CD4-positive, alpha-beta memory T cell (primary cell): Measurements from ENCODE around the gene AGTR2. TPM values are rescaled to one million over a fixed set of nuclear protein-coding genes. Genes with fewer than 3 reads are reported as not detected.
"Not testable (repeated sequence)": the region's sequence is repeated elsewhere in the genome, so short reads cannot be mapped to it uniquely, and the experiment has no call there.

Experiments
- CTCF ChIA-PET: fragments of 350-600 bp; sonication (Branson Sonifier 250); formaldehyde crosslinking; loops from one replicate; lab custom pipeline; 2021; ENCODE audit warnings: inconsistent platforms; ENCODE audit not compliant: partially characterized antibody; lab: Charles Lee
- POLR2A ChIA-PET: fragments of 350-600 bp; sonication (Branson Sonifier 250); formaldehyde crosslinking; loops from one replicate; lab custom pipeline; 2021; ENCODE audit not compliant: partially characterized antibody; lab: Charles Lee
- DNase-seq, 5 donors: peaks; one replicate each; pipeline versions ENCODE4 v3.0.0 to v3.0.0-alpha.2; 2020 to 2022; ENCODE audit warnings: mixed read lengths in 1 of 5
- H3K27ac ChIP-seq: one replicate; pipeline ENCODE4 v1.7.0; 2013; ENCODE audit warnings: low read depth, low read length
- H3K27me3 ChIP-seq: 2 replicates; pipeline ENCODE4 v1.7.0; 2013; ENCODE audit warnings: mild to moderate bottlenecking, low read length, moderate library complexity; ENCODE audit not compliant: insufficient read depth
- H3K36me3 ChIP-seq: 2 replicates; pipeline ENCODE4 v1.7.0; 2013; ENCODE audit warnings: mild to moderate bottlenecking, low read length, moderate library complexity; ENCODE audit not compliant: insufficient read depth
- H3K4me1 ChIP-seq: 2 replicates; pipeline ENCODE4 v1.7.0; 2013; ENCODE audit warnings: mild to moderate bottlenecking, low read length, moderate library complexity; ENCODE audit not compliant: insufficient read depth
- H3K4me3 ChIP-seq, 2 donors: one replicate each; pipeline ENCODE4 v1.7.0; 2013; ENCODE audit warnings: low read length in 2 of 2, mild to moderate bottlenecking in 1 of 2
- H3K9me3 ChIP-seq, 2 donors: one replicate each; pipeline ENCODE4 v1.7.0; 2013; ENCODE audit warnings: low read length in 2 of 2, control low read depth in 1 of 2; ENCODE audit not compliant: control insufficient read depth in 1 of 2
- H3K27ac Mint-ChIP-seq, 7 donors: one replicate each; pipeline ENCODE4 v1.8.0; 2020 to 2021; ENCODE audit warnings: mixed read lengths in 7 of 7, mild to moderate bottlenecking in 6 of 7, inconsistent platforms in 3 of 7, moderate library complexity in 3 of 7
- H3K27me3 Mint-ChIP-seq, 2 donors: one replicate each; pipeline ENCODE4 v1.8.0; 2020 to 2021; ENCODE audit warnings: mixed read lengths in 2 of 2
- H3K36me3 Mint-ChIP-seq, 2 donors: one replicate each; pipeline ENCODE4 v1.8.0; 2020 to 2021; ENCODE audit warnings: mixed read lengths in 2 of 2, inconsistent platforms in 1 of 2, mild to moderate bottlenecking in 1 of 2
- H3K4me1 Mint-ChIP-seq, 4 donors: one replicate each; pipeline ENCODE4 v1.8.0; 2020 to 2021; ENCODE audit warnings: mixed read lengths in 4 of 4, mild to moderate bottlenecking in 1 of 4
- H3K4me3 Mint-ChIP-seq, 8 donors: one replicate each; pipeline ENCODE4 v1.8.0; 2020 to 2021; ENCODE audit warnings: mixed read lengths in 8 of 8, mild to moderate bottlenecking in 7 of 8, moderate library complexity in 6 of 8, inconsistent platforms in 3 of 8
- H3K9me3 Mint-ChIP-seq, 8 donors: one replicate each; pipeline ENCODE4 v1.8.0; 2020 to 2021; ENCODE audit warnings: mixed read lengths in 8 of 8, mild to moderate bottlenecking in 5 of 8, inconsistent platforms in 3 of 8, moderate library complexity in 1 of 8
- intact Hi-C: fragments of 100-400 bp; cut with micrococcal nuclease; formaldehyde crosslinking; loops from one replicate; pipeline ENCODE4 v1.15.1; 2023
- polyA plus RNA-seq, 2 donors: library from polyadenylated mRNA; unstranded; fragments of 300-500 nt; fragmentation: Illumina TruSeq; gene quantifications; one replicate each; pipeline ENCODE4 v1.2.3, GENCODE V29; 2021
- total RNA-seq, 2 experiments: library from RNA; stranded (reverse); gene quantifications; one replicate each; pipeline ENCODE4 v1.2.3, GENCODE V29; 2021

Gene AGTR2
- total and polyA plus RNA-seq, 4 experiments from 2014 or later = not detected

GRCh38 chrX:116194649-116195048, 24.1 kb downstream of the AGTR2 start:
- Mint-ChIP-seq H3K36me3 (no peaks in the 10 kb centered on the region), H3K9me3 (peaks cover 0 to 8% (median under 1%) of the 10 kb centered on the region in 8 donors), H3K4me1 (no peaks in the 10 kb centered on the region), H3K4me3 (no peak overlapping the region), H3K27ac (no peak overlapping the region), H3K27me3 (no peaks in the 10 kb centered on the region)
- no peaks in the 10 kb centered on the region for H3K36me3 ChIP-seq
- H3K27ac ChIP-seq = no peak overlapping the region
- POLR2A ChIA-PET = no interaction called here
- H3K9me3 ChIP-seq = no peaks in the 10 kb centered on the region
- intact Hi-C loops = no loop called here
- no peaks in the 10 kb centered on the region for H3K4me1 ChIP-seq
- no peak overlapping the region for H3K4me3 ChIP-seq
- no peak for DNase-seq
- CTCF ChIA-PET = no interaction called here
- no peaks in the 10 kb centered on the region for H3K27me3 ChIP-seq

- H3K27me3 ChIP-seq = no peaks in the 10 kb centered on the region
- H3K36me3 Mint-ChIP-seq = no peaks in the 10 kb centered on the region
- H3K36me3 ChIP-seq = no peaks in the 10 kb centered on the region
- no peak for DNase-seq
- H3K4me1 ChIP-seq = no peaks in the 10 kb centered on the region
- no peaks in the 10 kb centered on the region for H3K9me3 ChIP-seq
- POLR2A ChIA-PET = no interaction called here
- no peak overlapping the region for H3K4me3 ChIP-seq
- CTCF ChIA-PET = no interaction called here
- H3K4me1 Mint-ChIP-seq = no peaks in the 10 kb centered on the region
- intact Hi-C loops = no loop called here
- no peak overlapping the region for H3K4me3 Mint-ChIP-seq
- H3K9me3 Mint-ChIP-seq = peaks cover 0 to 2% (median 0%) of the 10 kb centered on the region in 8 donors
- H3K27me3 Mint-ChIP-seq = no peaks in the 10 kb centered on the region
- no peak overlapping the region for H3K27ac Mint-ChIP-seq
- H3K27ac ChIP-seq = no peak overlapping the region
Observed at GRCh38 chrX:116198235-116198634, 27.7 kb downstream of the AGTR2 start.

GRCh38 chrX:116198810-116199209, 28.3 kb downstream of the AGTR2 start:
- DNase-seq = no peak
- Mint-ChIP-seq H3K4me1 (no peaks in the 10 kb centered on the region), H3K9me3 (peaks cover 0 to 2% (median 0%) of the 10 kb centered on the region in 8 donors), H3K27ac (no peak overlapping the region), H3K36me3 (no peaks in the 10 kb centered on the region), H3K27me3 (no peaks in the 10 kb centered on the region), H3K4me3 (no peak overlapping the region)
- no peak overlapping the region for H3K27ac ChIP-seq
- CTCF ChIA-PET = no interaction called here
- intact Hi-C loops = no loop called here
- no peaks in the 10 kb centered on the region for H3K36me3 ChIP-seq
- H3K9me3 ChIP-seq = no peaks in the 10 kb centered on the region
- H3K4me3 ChIP-seq = no peak overlapping the region
- POLR2A ChIA-PET = no interaction called here
- H3K27me3 ChIP-seq = no peaks in the 10 kb centered on the region
- H3K4me1 ChIP-seq = no peaks in the 10 kb centered on the region

- Histone ChIP-seq H3K4me3 (no peak overlapping the region), H3K36me3 (no peaks in the 10 kb centered on the region), H3K27me3 (no peaks in the 10 kb centered on the region), H3K27ac (no peak overlapping the region), H3K9me3 (no peaks in the 10 kb centered on the region), H3K4me1 (no peaks in the 10 kb centered on the region)
- Mint-ChIP-seq H3K4me3 (no peak overlapping the region), H3K4me1 (no peaks in the 10 kb centered on the region), H3K9me3 (peaks cover 0 to 2% (median 0%) of the 10 kb centered on the region in 8 donors), H3K36me3 (no peaks in the 10 kb centered on the region), H3K27me3 (no peaks in the 10 kb centered on the region), H3K27ac (no peak overlapping the region)
- ChIA-PET CTCF (no interaction called here), POLR2A (no interaction called here)
- DNase-seq = no peak
- intact Hi-C loops = no loop called here
Observed at GRCh38 chrX:116204932-116205331, 34.4 kb downstream of the AGTR2 start.

- Histone ChIP-seq H3K4me1 (no peaks in the 10 kb centered on the region), H3K27me3 (no peaks in the 10 kb centered on the region), H3K27ac (no peak overlapping the region), H3K36me3 (no peaks in the 10 kb centered on the region), H3K4me3 (no peak overlapping the region), H3K9me3 (no peaks in the 10 kb centered on the region)
- peaks cover 0 to 4% (median under 1%) of the 10 kb centered on the region in 8 donors for H3K9me3 Mint-ChIP-seq
- H3K27me3 Mint-ChIP-seq = no peaks in the 10 kb centered on the region
- no peak overlapping the region for H3K4me3 Mint-ChIP-seq
- H3K4me1 Mint-ChIP-seq = no peaks in the 10 kb centered on the region
- DNase-seq = no peak
- intact Hi-C loops = no loop called here
- H3K36me3 Mint-ChIP-seq = no peaks in the 10 kb centered on the region
- CTCF ChIA-PET = no interaction called here
- H3K27ac Mint-ChIP-seq = no peak overlapping the region
- POLR2A ChIA-PET = no interaction called here
Observed at GRCh38 chrX:116213262-116213661, 42.7 kb downstream of the AGTR2 start.

- H3K4me3 ChIP-seq, H3K27me3 Mint-ChIP-seq, DNase-seq, H3K4me1 ChIP-seq, CTCF ChIA-PET, intact Hi-C loops, H3K36me3 Mint-ChIP-seq, H3K27ac Mint-ChIP-seq, POLR2A ChIA-PET, H3K4me3 Mint-ChIP-seq, H3K36me3 ChIP-seq, H3K27ac ChIP-seq, H3K9me3 ChIP-seq, H3K4me1 Mint-ChIP-seq, H3K9me3 Mint-ChIP-seq, H3K27me3 ChIP-seq: not testable (repeated sequence)
Observed at GRCh38 chrX:116217080-116217479, 46.5 kb downstream of the AGTR2 start.
